ENCODE measurements around the gene ANXA1.

- no peak for TF ChIP-seq CTCF (IDR thresholded peaks at IDR 0.05)
- no peak for TF ChIP-seq POLR2A (IDR thresholded peaks at IDR 0.05)
These were observed 18.7 kb downstream of the ANXA1 start for GRCh38 chr9:73170185-73170957.
